GM12878 (cell line): Measurements from ENCODE around the gene GLO1. TPM values are rescaled to one million over a fixed set of nuclear protein-coding genes. Genes with fewer than 3 reads are reported as not detected.

ENCODE experiments used
- ATAC-seq: fragments of 200-7000 bp; cut with Tn5 transposase; 3 replicates; pipeline ENCODE4 v1.9.1; 2020; ENCODE audit warnings: mild to moderate bottlenecking, moderate library complexity
- BruUV-seq: library from RNA; stranded (reverse); fragments of 400-500 nt; replicated peaks from 2 replicates; lab custom pipeline; 2021; lab: Mats Ljungman, UMichigan
- CTCF ChIA-PET: fragments of 300-600 bp; sonication (Branson Sonifier 250); formaldehyde crosslinking; extraction: SDS; loops from one replicate; lab custom pipeline; 2021; ENCODE audit warnings: inconsistent platforms; lab: Yijun Ruan, JAX
- POLR2A ChIA-PET: fragments of 350-600 bp; formaldehyde crosslinking; extraction: SDS; loops from one replicate; lab custom pipeline; 2021; ENCODE audit warnings: inconsistent platforms; lab: Charles Lee
- RAD21 ChIA-PET: fragments of 300-600 bp; sonication (Branson Sonifier 250); formaldehyde crosslinking; loops from one replicate; lab custom pipeline; 2023; ENCODE audit warnings: antibody characterized with exemption; ENCODE audit not compliant: unreplicated experiment; lab: Charles Lee
- SMC1A ChIA-PET: fragments of 300-600 bp; sonication (Branson Sonifier 250); formaldehyde crosslinking; loops from one replicate; lab custom pipeline; 2023; ENCODE audit not compliant: unreplicated experiment, uncharacterized antibody; lab: Charles Lee
- DNase-seq: peaks from one replicate; pipeline ENCODE4 v3.0.0-alpha.2; 2011; ENCODE audit warnings: low read depth, low spot score
- FAIRE-seq: peaks from 3 replicates; lab custom pipeline; 2011; peaks lifted over from hg19 to GRCh38; lab: Jason Lieb, UNC
- H2AFZ ChIP-seq: 2 replicates; pipeline ENCODE4 v1.6.0; 2011; ENCODE audit warnings: low read depth, low read length, control low read depth; ENCODE audit not compliant: control insufficient read depth
- H3K27ac ChIP-seq: 2 replicates; pipeline ENCODE4 v1.5.1; 2011; ENCODE audit warnings: control low read depth; ENCODE audit not compliant: control insufficient read depth, insufficient read depth
- H3K27me3 ChIP-seq, 2 experiments: replicated peaks in 1 of 2; 2 replicates each; pipeline versions ENCODE4 v1.6.0 to v1.6.1; 2011; ENCODE audit warnings: low read length in 1 of 2; ENCODE audit not compliant: control insufficient read depth in 2 of 2, insufficient read depth in 2 of 2
- H3K36me3 ChIP-seq, 2 experiments: 2 replicates each; pipeline ENCODE4 v1.5.1; 2011; ENCODE audit warnings: low read length in 1 of 2; ENCODE audit not compliant: control insufficient read depth in 2 of 2, insufficient read depth in 2 of 2
- H3K4me1 ChIP-seq: 2 replicates; pipeline ENCODE4 v1.6.1; 2011; ENCODE audit warnings: mild to moderate bottlenecking, low read length, moderate library complexity, mixed read lengths; ENCODE audit not compliant: control insufficient read depth, insufficient read depth
- H3K4me2 ChIP-seq: 2 replicates; pipeline ENCODE4 v1.6.0; 2011; ENCODE audit warnings: control low read depth; ENCODE audit not compliant: control insufficient read depth, insufficient read depth
- H3K4me3 ChIP-seq: fragments of 200-600 bp; sonication (generic); 2 replicates; pipeline ENCODE4 v1.5.1; 2016
- H3K79me2 ChIP-seq: 2 replicates; pipeline ENCODE4 v1.6.0; 2011; ENCODE audit warnings: low read length; ENCODE audit not compliant: control insufficient read depth, insufficient read depth
- H3K9ac ChIP-seq: 2 replicates; pipeline ENCODE4 v1.8.0; 2011; ENCODE audit warnings: low read length, control low read depth, mixed read lengths; ENCODE audit not compliant: control insufficient read depth, insufficient read depth
- H3K9me3 ChIP-seq: replicated peaks from 3 replicates; pipeline ENCODE4 v1.5.1; 2011; ENCODE audit warnings: mild to moderate bottlenecking, low read length; ENCODE audit not compliant: control insufficient read depth, insufficient read depth
- H4K20me1 ChIP-seq: 2 replicates; pipeline ENCODE4 v1.6.0; 2011; ENCODE audit not compliant: control insufficient read depth, insufficient read depth
- ASH2L ChIP-seq: fragments of 300-600, 200-600 bp; sonication (generic); IDR thresholded peaks from 2 replicates; pipeline ENCODE4 v1.6.1; 2017; ENCODE audit warnings: low read depth, mild to moderate bottlenecking, borderline replicate concordance
- CREB1 ChIP-seq: IDR thresholded peaks from 2 replicates; pipeline ENCODE4 v1.6.1; 2012; ENCODE audit warnings: low read depth, mild to moderate bottlenecking, inconsistent platforms
- GABPA ChIP-seq: IDR thresholded peaks from 2 replicates; pipeline ENCODE4 v1.6.1; 2014; ENCODE audit warnings: antibody characterized with exemption, low read depth, mild to moderate bottlenecking, inconsistent platforms
- MYC ChIP-seq: IDR thresholded peaks from 2 replicates; pipeline ENCODE4 v1.6.1; 2011; ENCODE audit warnings: mild to moderate bottlenecking, low read length, moderate library complexity, inconsistent platforms; ENCODE audit not compliant: insufficient read depth, insufficient replicate concordance, insufficient read length, severe bottlenecking
- SREBF2 ChIP-seq: IDR thresholded peaks from 2 replicates; pipeline ENCODE4 v1.6.1; 2012; ENCODE audit warnings: mild to moderate bottlenecking, low read length
- ZBTB4 ChIP-seq: fragments of 450-650 bp; formaldehyde crosslinking; IDR thresholded peaks from 2 replicates; pipeline ENCODE4 v1.4.0; 2022; ENCODE audit warnings: mild to moderate bottlenecking, moderate library complexity
- WGBS: methylation state at CpG from one replicate; pipeline ENCODE4 v1.1.6; 2016; ENCODE audit warnings: low lambda C conversion rate; ENCODE audit not compliant: insufficient replicate concordance, insufficient coverage; ENCODE audit errors: missing lambda C conversion rate; 5-methylcytosine and 5-hydroxymethylcytosine counted together
- in situ Hi-C: fragments of 300-500 bp; cut with MboI; formaldehyde crosslinking; loops from 9 replicates; pipeline ENCODE4 v1.14.3; 2018; ENCODE audit warnings: mixed read lengths
- intact Hi-C: fragments of 100-400 bp; cut with micrococcal nuclease; formaldehyde crosslinking; loops from one replicate; pipeline ENCODE4 v1.14.2; 2022; ENCODE audit not compliant: unreplicated experiment
- polyA plus RNA-seq, 11 experiments: library from polyadenylated mRNA; depleted of rRNA in 4 of 11; unstranded in 6 of 11; stranded (reverse) in 5 of 11; fragments of >200 nt; fragmentation: Nextera tagmentation in 4 of 11; fragmentation: Illumina TruSeq in 1 of 11; extraction: Ambion mirVana in 4 of 11; extraction: Trizol in 1 of 11; gene quantifications; 1 replicate in 1 of 11; 2 replicates in 10 of 11; pipeline versions ENCODE4 v1.2.1 to v1.2.3, GENCODE V29; 2011 to 2016; ENCODE audit warnings: inconsistent platforms in 2 of 11, missing spikeins in 2 of 11, low read depth in 1 of 11
- total RNA-seq, 4 experiments: library from RNA; depleted of rRNA in 3 of 4; stranded (reverse); fragments of >200 nt in 3 of 4; fragmentation: Illumina TruSeq in 1 of 4; extraction: Trizol in 1 of 4; gene quantifications; 2 replicates each; pipeline versions ENCODE4 v1.2.1 to v1.2.3, GENCODE V29; 2013 to 2021

Gene GLO1
- total and polyA plus RNA-seq, 10 of the 15 experiments (the other 5 are each of a cell fraction or from before 2014, with no cell fraction given), result 105 to 227 (median 150) TPM

DNA sequence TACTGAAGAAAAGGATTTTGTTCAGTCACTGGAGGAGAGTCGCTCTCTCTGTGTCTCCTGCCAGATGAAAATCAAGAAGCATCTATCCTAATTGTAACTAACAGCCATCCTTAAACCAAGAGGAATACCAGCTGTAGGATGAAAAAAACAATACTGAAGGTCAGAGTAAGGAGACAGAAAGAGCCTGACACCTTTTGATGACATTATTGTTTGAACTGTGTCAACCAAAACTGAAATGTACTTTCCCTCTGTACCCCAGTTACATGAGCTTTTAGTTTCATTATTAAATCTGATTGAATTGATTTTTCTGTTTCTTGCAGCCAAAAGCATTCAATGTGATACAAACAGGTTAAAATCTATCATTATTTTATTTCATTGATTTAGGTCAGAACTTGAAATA, 46.0 kb downstream of the GLO1 start:
- no peak overlapping the region for H3K4me3 ChIP-seq
- H3K4me1 ChIP-seq, result no peaks in the 10 kb centered on the region
- in situ Hi-C loops (no loop called here), intact Hi-C loops (no loop called here)
- no peaks in the 10 kb centered on the region for H3K9me3 ChIP-seq
- H3K27ac ChIP-seq, result no peak overlapping the region
- TF ChIP-seq MYC, result no peak
- TF ChIP-seq ASH2L, result no peak
- TF ChIP-seq SREBF2, result no peak
- TF ChIP-seq ZBTB4 (CRISPR knock-in tag), result no peak
- TF ChIP-seq CREB1, result peak; percentile 60; the same call in 1 of the 2 replicates
- no peak for TF ChIP-seq GABPA
- FAIRE-seq (peak; percentile 66), DNase-seq (no peak), ATAC-seq (peak; percentile 61)
- no peak overlapping the region for H3K9ac ChIP-seq
- POLR2A ChIA-PET, result no interaction called here
- no peaks in the 10 kb centered on the region for H3K36me3 ChIP-seq
- no peak overlapping the region for H3K4me2 ChIP-seq
- no peaks in the 10 kb centered on the region for H3K79me2 ChIP-seq
- H3K27me3 ChIP-seq, result no peaks in the 10 kb centered on the region
- 100% methylated on average over 1 of the region's 1 CpG for WGBS
- BruUV-seq, result no TSS peak
- RAD21 ChIA-PET, result no interaction called here
- SMC1A ChIA-PET, result interaction anchor here (1.0 to 1.6 kb wide), 2 partner anchors 23 to 24 kb away, joined by 3 to 4 read pairs; no protein-coding TSS in a partner anchor
- H2AFZ ChIP-seq, result peak overlapping the region; percentile 76
- H4K20me1 ChIP-seq, result no peaks in the 10 kb centered on the region
- CTCF ChIA-PET, result no interaction called here
